Transverse colon (tissue), 4 donors: ENCODE measurements around the gene NCOA1.

Source experiments
- EP300 ChIP-seq: sonication (generic); formaldehyde crosslinking; IDR thresholded peaks from one replicate; pipeline ENCODE4 v1.6.1; 2017; ENCODE audit warnings: antibody characterized with exemption, low read depth
- POLR2A ChIP-seq: fragments of 450-650 bp; IDR thresholded peaks from one replicate; pipeline ENCODE4 v1.6.1; 2016; ENCODE audit warnings: antibody characterized with exemption, mild to moderate bottlenecking, moderate library complexity
- POLR2AphosphoS5 ChIP-seq, 3 donors: sonication (generic); formaldehyde crosslinking; IDR thresholded peaks; one replicate each; pipeline ENCODE4 v1.6.1; 2016; ENCODE audit warnings: antibody characterized with exemption in 3 of 3
- TF ChIP-seq, protein P1 (sequence below), 5 experiments: fragments of 200-600 bp in 3 of 5; fragments of 450-650 bp in 2 of 5; sonication (generic) in 3 of 5; IDR thresholded peaks; 1 replicate in 2 of 5; 2 replicates in 3 of 5; pipeline ENCODE4 v1.5.1; 2016 to 2017; ENCODE audit warnings: antibody characterized with exemption in 5 of 5, inconsistent platforms in 3 of 5, mild to moderate bottlenecking in 2 of 5, moderate library complexity in 1 of 5

- TF ChIP-seq POLR2A (no peak), POLR2AphosphoS5 (IDR thresholded peaks at IDR 0.05) (no peak), EP300 (no peak)
- TF ChIP-seq, protein P1, sequence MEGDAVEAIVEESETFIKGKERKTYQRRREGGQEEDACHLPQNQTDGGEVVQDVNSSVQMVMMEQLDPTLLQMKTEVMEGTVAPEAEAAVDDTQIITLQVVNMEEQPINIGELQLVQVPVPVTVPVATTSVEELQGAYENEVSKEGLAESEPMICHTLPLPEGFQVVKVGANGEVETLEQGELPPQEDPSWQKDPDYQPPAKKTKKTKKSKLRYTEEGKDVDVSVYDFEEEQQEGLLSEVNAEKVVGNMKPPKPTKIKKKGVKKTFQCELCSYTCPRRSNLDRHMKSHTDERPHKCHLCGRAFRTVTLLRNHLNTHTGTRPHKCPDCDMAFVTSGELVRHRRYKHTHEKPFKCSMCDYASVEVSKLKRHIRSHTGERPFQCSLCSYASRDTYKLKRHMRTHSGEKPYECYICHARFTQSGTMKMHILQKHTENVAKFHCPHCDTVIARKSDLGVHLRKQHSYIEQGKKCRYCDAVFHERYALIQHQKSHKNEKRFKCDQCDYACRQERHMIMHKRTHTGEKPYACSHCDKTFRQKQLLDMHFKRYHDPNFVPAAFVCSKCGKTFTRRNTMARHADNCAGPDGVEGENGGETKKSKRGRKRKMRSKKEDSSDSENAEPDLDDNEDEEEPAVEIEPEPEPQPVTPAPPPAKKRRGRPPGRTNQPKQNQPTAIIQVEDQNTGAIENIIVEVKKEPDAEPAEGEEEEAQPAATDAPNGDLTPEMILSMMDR (IDR thresholded peaks at IDR 0.05) = no peak
Observed at GRCh38 chr2:24708537-24709152, 217.6 kb downstream of the NCOA1 start.
